Raji (cell line): Measurements from ENCODE around the gene ACVR1.

Source experiments
- POLR2A ChIP-seq: IDR thresholded peaks from 2 replicates; pipeline ENCODE4 v1.6.1; 2011; ENCODE audit warnings: low read depth, low read length, control low read depth; ENCODE audit not compliant: insufficient read depth

ACVR1 gene

DNA sequence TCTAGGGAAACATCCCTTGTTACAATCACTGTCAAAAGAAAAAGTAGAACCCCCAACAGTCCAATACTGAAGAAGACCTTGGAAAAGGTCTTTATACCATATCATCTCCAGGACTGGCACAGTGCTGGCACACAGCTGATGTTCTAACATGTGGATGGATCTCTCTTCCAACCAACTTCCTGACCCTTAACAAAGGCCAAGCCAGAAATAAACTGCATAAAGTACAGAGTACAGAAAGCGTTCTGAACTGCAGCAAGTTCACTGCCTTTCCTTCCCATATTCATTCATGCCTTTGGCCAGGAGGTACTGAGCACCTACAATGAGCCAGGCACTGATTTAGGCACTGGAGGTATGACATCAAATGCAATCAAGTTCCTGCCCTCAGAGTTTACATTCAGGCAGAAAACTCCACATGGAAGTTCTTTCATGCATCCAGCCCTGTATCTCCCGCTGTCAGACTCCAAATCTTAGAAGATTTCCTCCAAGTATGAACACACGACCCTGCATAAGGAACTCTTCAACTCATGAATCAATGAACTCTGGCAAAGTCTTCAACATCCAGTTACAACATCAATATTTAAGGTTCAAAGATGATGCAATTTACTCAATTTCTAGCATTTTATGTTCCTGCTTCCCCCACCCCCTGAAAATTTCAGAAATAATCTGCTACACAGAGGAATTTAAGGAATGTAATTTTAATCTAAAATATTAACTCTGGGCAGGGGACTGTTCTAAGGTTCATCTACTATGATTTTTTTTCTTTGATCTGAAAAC, 33.8 kb downstream of the ACVR1 start:
- TF ChIP-seq POLR2A, result no peak

DNA sequence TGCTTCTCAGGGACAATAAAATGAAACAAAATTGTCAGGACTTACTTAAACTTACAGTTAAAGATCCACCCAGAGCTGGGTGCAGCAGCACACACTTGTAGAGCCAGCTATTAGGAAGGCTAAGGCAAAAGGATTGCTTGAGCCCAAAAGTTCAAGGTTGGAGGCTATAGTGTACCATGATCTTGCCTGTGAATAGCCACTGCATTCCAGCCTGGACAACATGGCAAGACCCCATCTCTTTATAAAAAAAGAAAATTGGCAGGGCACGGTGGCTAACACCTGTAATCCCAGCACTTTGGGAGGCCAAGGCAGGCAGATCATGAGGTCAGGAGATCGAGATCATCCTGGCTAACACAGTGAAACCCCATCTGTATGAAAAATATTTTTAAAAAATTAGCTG, 34.6 kb downstream of the ACVR1 start:
- TF ChIP-seq POLR2A, result no peak

GRCh38 chr2:157840568-157841156, 35.5 kb downstream of the ACVR1 start:
- no peak for TF ChIP-seq POLR2A

- TF ChIP-seq POLR2A, result no peak
Observed at GRCh38 chr2:157839822-157840221, 36.3 kb downstream of the ACVR1 start.

DNA sequence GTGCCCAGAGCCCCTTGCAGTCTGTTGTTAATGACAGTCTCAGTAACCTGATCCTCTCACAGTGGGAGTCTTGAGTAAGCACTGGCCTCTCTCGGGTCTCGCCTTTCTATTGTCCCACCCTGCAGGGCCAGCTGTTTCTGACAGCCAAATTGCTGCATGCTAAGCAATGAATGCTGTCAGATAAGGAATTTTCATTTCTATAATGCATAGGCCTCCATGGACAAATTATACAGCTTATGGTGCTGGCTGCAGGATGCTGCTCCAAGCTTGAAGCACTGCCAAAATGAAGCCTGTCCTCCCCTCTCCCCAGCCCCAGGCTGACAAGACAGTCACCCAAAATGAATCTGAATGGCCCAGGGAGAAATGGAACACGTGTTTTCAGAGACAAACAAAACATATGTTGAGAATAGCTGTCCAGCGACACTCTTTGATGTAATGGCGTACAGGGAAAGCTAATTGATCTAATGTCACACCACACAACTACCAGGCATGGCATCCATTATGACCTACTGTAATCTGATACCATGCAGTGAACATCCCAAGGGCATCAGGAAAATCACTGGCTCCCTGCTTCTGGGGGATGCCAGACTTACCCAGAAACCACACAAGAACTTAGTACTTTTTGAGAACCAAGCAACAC, 36.8 kb downstream of the ACVR1 start:
- no peak for TF ChIP-seq POLR2A

GRCh38 chr2:157838442-157839161, 37.5 kb downstream of the ACVR1 start:
- TF ChIP-seq POLR2A, result no peak

DNA sequence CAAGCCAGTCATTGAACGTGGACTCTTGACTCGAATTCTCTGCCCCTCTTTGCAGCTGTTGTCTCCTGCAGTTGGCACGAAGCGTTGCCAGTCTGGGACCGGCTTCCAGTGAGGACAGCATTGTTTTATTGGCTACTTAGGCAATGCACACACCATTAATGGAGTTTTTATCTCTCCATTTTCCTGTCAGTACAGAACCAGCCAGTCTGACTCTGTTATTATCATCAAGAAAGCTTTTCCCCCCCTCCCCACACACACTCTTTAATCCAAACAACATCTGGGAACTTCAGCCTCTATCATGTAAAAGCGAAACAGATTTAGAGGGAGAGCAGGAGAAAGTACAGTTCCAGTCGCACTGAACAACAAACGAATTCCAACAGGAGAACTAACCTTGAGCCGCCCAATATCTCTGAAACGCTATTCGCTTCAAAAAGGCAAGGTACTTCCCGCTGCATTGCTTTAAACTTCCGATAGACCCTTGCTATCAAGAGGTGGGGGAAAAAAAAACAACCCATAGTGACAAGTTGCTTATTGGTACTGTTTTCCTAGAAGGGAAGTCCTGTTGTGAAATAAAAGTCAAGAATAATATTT, 38.2 kb downstream of the ACVR1 start:
- TF ChIP-seq POLR2A, result no peak

- TF ChIP-seq POLR2A, result no peak
Observed at GRCh38 chr2:157836531-157836930, 39.6 kb downstream of the ACVR1 start.

DNA sequence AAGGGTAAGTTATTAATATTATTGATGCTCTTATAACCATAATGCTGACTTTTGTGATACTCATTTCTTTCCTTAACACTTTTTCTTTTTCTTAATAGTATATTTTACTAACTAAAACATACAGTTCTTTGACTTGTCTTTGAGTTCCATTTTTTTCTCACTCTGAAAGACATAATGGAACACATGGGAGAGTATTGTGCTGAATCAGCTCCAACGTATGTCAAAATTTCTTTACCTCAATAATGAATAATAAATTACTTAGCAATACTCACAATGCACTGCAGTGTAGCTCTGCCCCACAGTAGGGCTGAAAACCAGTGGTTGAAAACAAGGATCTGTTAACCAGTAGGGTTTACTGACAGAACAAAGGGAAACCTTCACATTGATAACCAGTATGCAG, 40.7 kb downstream of the ACVR1 start:
- TF ChIP-seq POLR2A, result no peak

GRCh38 chr2:157835006-157835405, 41.1 kb downstream of the ACVR1 start:
- TF ChIP-seq POLR2A, result no peak

- no peak for TF ChIP-seq POLR2A
Observed at GRCh38 chr2:157833721-157834120, 42.4 kb downstream of the ACVR1 start.

GRCh38 chr2:157831573-157832315, 44.4 kb downstream of the ACVR1 start:
- TF ChIP-seq POLR2A, result no peak

DNA sequence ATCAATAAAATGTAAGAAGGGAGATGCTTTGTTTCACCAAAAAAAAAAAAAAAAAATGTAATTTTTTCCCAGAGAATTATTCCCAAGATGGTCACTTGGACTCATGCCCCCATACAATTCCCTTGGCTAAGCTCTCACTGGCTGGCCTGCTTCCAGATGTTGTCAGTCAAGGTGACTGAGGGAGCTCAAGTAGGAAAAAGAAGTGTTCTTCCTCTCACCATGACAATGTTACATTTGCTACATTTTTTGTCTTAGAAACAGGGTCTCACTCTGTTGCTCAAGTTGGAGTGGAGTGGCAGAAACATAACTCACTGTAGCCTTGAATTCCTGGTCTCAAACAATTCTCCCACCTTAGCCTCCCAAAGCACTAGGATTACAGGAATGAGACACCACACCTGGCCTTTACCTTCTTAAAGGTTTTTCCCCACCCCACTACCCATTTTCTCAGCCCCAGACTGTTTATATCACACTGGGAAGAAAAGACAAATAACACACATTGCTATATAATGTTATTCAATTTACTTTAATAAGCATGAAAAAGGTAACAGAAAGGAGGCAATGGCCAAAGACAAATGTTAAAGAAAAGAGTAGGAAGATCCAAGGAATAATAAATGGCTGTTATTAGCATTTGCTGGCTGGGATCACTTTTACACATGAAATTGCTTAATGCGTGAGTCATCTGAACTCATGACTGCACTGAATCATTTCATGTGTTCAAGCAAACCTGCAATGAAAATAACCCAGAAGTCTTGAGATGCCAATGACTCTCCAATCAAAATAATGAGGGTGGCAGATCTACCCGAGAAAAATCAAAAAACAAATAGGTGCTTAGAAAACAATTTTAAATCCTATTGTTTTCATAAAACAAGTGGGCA, 45.2 kb downstream of the ACVR1 start:
- TF ChIP-seq POLR2A, result no peak

DNA sequence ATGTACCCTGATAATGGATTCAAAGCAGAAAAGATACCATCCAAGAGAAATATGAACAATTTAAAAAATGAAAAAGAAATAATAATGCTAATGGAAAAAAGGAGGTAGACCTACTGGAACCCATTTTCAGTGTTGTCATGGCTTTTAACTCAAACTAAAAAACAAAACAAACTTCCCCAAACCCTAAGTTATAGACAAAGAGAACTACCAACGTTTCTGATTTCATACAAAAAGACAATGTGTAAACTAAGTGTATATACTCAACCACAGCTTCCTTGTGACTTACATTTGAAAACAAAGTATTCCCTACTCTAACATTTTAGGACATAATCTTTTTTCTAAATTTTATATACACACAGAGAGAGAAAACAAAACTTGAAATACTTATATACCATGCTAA, 45.9 kb downstream of the ACVR1 start:
- no peak for TF ChIP-seq POLR2A
